MM.1S (cell line): Measurements from ENCODE around the gene PDPN.

Experiments
- DNase-seq: peaks from one replicate; pipeline ENCODE4 v3.0.0-alpha.2; 2015
- H2AFZ ChIP-seq: fragments of 300-600 bp; sonication (generic); 2 replicates; pipeline ENCODE4 v1.6.0; 2016; ENCODE audit warnings: antibody characterized with exemption, low read length
- H3F3A ChIP-seq: fragments of 300-600 bp; sonication (generic); 2 replicates; pipeline ENCODE4 v1.6.1; 2016; ENCODE audit warnings: mild to moderate bottlenecking, antibody characterized with exemption, low read length, moderate library complexity, mixed read lengths; ENCODE audit not compliant: insufficient read depth
- H3K27ac ChIP-seq: fragments of 300-600 bp; sonication (generic); 2 replicates; pipeline ENCODE4 v1.5.1; 2016; ENCODE audit warnings: mild to moderate bottlenecking, low read length
- H3K27me3 ChIP-seq: fragments of 300-600 bp; sonication (generic); replicated peaks from 2 replicates; pipeline ENCODE4 v1.6.0; 2016; ENCODE audit warnings: low read length; ENCODE audit not compliant: insufficient read depth
- H3K36me3 ChIP-seq: fragments of 300-600 bp; sonication (generic); replicated peaks from 2 replicates; pipeline ENCODE4 v1.6.1; 2016; ENCODE audit warnings: mild to moderate bottlenecking, low read length, mixed read lengths; ENCODE audit not compliant: insufficient read depth
- H3K4me1 ChIP-seq: fragments of 300-600 bp; sonication (generic); 2 replicates; pipeline ENCODE4 v1.6.1; 2016; ENCODE audit warnings: low read length, mixed read lengths
- H3K4me2 ChIP-seq: fragments of 300-600 bp; sonication (generic); 2 replicates; pipeline ENCODE4 v1.6.0; 2016; ENCODE audit warnings: low read depth, low read length
- H3K4me3 ChIP-seq: fragments of 300-600 bp; sonication (generic); 2 replicates; pipeline ENCODE4 v1.5.1; 2016; ENCODE audit warnings: low read length, mixed read lengths
- H3K79me2 ChIP-seq: fragments of 300-600 bp; sonication (generic); 2 replicates; pipeline ENCODE4 v1.6.1; 2016; ENCODE audit warnings: mixed run types, low read length, mixed read lengths
- H3K9ac ChIP-seq: fragments of 300-600 bp; sonication (generic); 2 replicates; pipeline ENCODE4 v1.6.1; 2016; ENCODE audit warnings: low read length, mixed read lengths
- H3K9me2 ChIP-seq: fragments of 300-600 bp; sonication (generic); replicated peaks from 2 replicates; pipeline ENCODE4 v1.6.1; 2016; ENCODE audit warnings: mild to moderate bottlenecking, low read length, mixed read lengths; ENCODE audit not compliant: insufficient read depth
- H3K9me3 ChIP-seq: fragments of 300-600 bp; sonication (generic); replicated peaks from 2 replicates; pipeline ENCODE4 v1.6.1; 2016; ENCODE audit warnings: mild to moderate bottlenecking, low read length, mixed read lengths; ENCODE audit not compliant: insufficient read depth
- H4K20me1 ChIP-seq: fragments of 300-600 bp; sonication (generic); 2 replicates; pipeline ENCODE4 v1.6.1; 2016; ENCODE audit warnings: mild to moderate bottlenecking, low read length, moderate library complexity, mixed read lengths; ENCODE audit not compliant: insufficient read depth
- EZH2 ChIP-seq: fragments of 300-600 bp; sonication (generic); optimal IDR thresholded peaks from 2 replicates; pipeline ENCODE3; 2017; ENCODE audit warnings: low read depth, mild to moderate bottlenecking, antibody characterized with exemption, low read length, mixed read lengths
- EZH2phosphoT487 ChIP-seq: fragments of 300-600 bp; sonication (generic); IDR thresholded peaks from 2 replicates; pipeline ENCODE4 v1.6.1; 2018; ENCODE audit warnings: antibody characterized with exemption, low read length
- TF ChIP-seq, protein P1 (sequence below): fragments of 300-600 bp; sonication (generic); IDR thresholded peaks from 2 replicates; pipeline ENCODE4 v1.5.1; 2016; ENCODE audit warnings: antibody characterized with exemption, low read length, mixed read lengths

The PDPN gene

DNA sequence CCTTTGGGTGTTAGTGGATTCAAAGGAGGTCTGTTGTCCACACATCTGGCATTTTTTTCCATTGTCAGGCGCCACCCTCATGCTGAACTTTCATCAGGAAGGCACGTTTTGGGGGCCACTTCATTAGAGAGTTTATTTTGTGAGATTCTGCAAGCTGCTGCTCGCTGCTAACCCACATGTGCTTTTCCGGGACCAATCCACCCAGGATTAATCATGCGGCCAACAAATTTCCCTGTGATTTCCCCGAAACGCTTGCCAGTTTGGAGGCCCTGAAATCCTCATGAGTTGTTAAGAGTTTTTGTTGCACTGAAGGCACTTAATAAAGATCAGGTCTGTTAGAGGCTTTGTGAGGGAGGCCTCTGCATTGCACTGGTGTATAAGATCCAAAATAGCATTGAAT, 2.4 kb downstream of the PDPN start:
- no peaks in the 10 kb centered on the region for H3K79me2 ChIP-seq
- H3K4me1 ChIP-seq, result no peaks in the 10 kb centered on the region
- DNase-seq, result no peak
- H3K27me3 ChIP-seq, result peaks cover 28% of the 10 kb centered on the region
- H3K4me3 ChIP-seq, result no peak overlapping the region
- no peak overlapping the region for H2AFZ ChIP-seq
- TF ChIP-seq EZH2 (no peak), EZH2phosphoT487 (no peak)
- TF ChIP-seq, protein P1, sequence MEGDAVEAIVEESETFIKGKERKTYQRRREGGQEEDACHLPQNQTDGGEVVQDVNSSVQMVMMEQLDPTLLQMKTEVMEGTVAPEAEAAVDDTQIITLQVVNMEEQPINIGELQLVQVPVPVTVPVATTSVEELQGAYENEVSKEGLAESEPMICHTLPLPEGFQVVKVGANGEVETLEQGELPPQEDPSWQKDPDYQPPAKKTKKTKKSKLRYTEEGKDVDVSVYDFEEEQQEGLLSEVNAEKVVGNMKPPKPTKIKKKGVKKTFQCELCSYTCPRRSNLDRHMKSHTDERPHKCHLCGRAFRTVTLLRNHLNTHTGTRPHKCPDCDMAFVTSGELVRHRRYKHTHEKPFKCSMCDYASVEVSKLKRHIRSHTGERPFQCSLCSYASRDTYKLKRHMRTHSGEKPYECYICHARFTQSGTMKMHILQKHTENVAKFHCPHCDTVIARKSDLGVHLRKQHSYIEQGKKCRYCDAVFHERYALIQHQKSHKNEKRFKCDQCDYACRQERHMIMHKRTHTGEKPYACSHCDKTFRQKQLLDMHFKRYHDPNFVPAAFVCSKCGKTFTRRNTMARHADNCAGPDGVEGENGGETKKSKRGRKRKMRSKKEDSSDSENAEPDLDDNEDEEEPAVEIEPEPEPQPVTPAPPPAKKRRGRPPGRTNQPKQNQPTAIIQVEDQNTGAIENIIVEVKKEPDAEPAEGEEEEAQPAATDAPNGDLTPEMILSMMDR, result no peak
- no peak overlapping the region for H3K9ac ChIP-seq
- H3F3A ChIP-seq, result no peaks in the 10 kb centered on the region
- H3K36me3 ChIP-seq, result no peaks in the 10 kb centered on the region
- no peaks in the 10 kb centered on the region for H3K9me3 ChIP-seq
- H3K9me2 ChIP-seq, result no peaks in the 10 kb centered on the region
- H3K4me2 ChIP-seq, result no peak overlapping the region
- no peaks in the 10 kb centered on the region for H4K20me1 ChIP-seq
- no peak overlapping the region for H3K27ac ChIP-seq

DNA sequence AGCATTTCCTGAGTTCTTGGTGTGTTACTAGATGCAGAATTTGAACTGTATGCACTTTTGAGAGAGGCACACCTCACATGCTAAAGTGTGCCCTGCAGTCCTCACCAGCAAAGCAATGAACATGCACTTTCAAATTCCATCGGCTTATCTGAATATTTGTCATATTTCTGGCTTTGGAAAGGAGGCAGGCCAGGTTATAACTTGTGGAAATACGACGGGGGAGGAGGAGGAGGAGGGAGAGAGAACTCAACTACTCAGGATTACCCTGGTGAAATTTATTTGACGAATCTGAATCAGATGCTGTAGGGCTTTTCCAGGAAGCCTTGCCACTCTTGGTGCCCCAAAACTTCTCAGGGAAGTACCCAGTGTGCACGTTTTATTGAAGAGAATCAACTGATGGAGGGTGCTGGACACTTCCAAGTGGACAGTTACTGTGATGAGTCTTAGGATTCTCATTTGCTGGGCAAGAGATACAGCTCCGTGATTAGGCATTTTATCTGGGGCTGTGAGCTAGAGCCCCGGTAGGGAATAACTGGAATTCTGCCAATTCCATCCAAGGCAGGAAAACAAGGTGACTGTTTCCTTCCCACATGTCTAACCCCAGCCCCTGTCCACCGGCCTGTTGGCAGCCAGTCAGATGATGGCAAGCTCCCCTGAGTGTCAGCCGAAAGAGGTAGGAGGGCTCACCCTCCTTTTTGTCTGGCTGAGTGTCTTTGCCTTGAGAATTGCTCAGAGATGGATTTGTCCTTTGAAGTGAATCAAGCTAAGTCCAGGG, 3.8 kb downstream of the PDPN start:
- TF ChIP-seq EZH2phosphoT487 (no peak), EZH2 (no peak)
- TF ChIP-seq, protein P1, result no peak
- H3K27me3 ChIP-seq, result peaks cover 27% of the 10 kb centered on the region
- H3K9me2 ChIP-seq, result no peaks in the 10 kb centered on the region
- no peak overlapping the region for H3K4me3 ChIP-seq
- H3K4me1 ChIP-seq, result no peaks in the 10 kb centered on the region
- no peaks in the 10 kb centered on the region for H3K79me2 ChIP-seq
- H3K9me3 ChIP-seq, result no peaks in the 10 kb centered on the region
- H3K36me3 ChIP-seq, result no peaks in the 10 kb centered on the region
- H3K4me2 ChIP-seq, result no peak overlapping the region
- no peak overlapping the region for H3K27ac ChIP-seq
- H3F3A ChIP-seq, result no peaks in the 10 kb centered on the region
- H3K9ac ChIP-seq, result no peak overlapping the region
- H2AFZ ChIP-seq, result no peak overlapping the region
- DNase-seq, result no peak
- H4K20me1 ChIP-seq, result no peaks in the 10 kb centered on the region

DNA sequence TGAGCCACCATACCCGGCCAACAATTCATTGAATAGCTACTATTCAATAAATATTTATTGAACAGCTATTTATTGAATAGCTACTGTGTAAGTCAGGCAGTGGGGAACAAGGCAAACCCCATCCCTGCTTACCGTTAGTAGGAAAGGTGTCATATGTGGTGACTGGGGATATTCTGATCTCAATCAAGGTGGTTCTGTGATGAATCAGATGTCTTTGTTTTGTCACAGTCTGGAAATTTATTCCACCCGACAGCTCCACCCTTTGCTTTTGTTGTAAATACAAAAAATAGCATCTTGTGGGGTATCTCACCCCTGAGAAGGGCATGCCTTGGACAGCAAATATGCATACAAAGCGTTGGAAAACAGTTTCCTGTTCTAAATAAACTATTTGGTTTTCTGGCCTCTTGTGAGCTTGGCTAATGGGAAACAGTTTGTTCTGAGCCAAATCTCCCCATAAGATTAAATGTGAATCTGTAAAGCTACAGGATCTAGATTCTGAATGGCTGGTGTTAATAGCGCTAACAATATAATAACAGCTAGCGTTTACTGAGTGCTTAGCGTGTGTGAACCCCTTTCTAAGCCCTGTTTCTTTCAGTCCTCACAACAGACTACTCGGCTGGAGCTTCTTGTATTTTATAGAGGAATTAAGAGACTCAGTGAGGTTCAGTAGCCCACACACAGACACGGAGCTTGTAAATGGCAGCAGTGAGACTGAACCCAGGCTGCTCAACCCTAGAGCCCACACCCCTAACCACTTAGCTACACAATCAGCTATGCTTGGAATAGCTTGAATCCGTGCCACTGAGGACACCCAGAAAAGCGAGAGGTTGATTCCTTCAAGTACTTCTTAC, 5.5 kb downstream of the PDPN start:
- Histone ChIP-seq H3K9ac (no peak overlapping the region), H3K27me3 (peaks cover 12% of the 10 kb centered on the region), H3K36me3 (no peaks in the 10 kb centered on the region), H3K9me3 (no peaks in the 10 kb centered on the region), H3K4me2 (no peak overlapping the region), H3K27ac (no peak overlapping the region), H4K20me1 (no peaks in the 10 kb centered on the region), H2AFZ (no peak overlapping the region), H3K9me2 (no peaks in the 10 kb centered on the region), H3K4me1 (no peaks in the 10 kb centered on the region), H3K79me2 (no peaks in the 10 kb centered on the region), H3F3A (no peaks in the 10 kb centered on the region), H3K4me3 (no peak overlapping the region)
- TF ChIP-seq EZH2phosphoT487 (no peak), EZH2 (no peak)
- TF ChIP-seq, protein P1, result no peak
- no peak for DNase-seq
